Hepatocyte (in vitro differentiated cells): ENCODE data around the gene CD22.

Experiments
- EZH2 ChIP-seq: fragments of 200-600 bp; sonication (generic); IDR thresholded peaks from 2 replicates; pipeline ENCODE4 v1.6.1; 2016; ENCODE audit warnings: antibody characterized with exemption, mild to moderate bottlenecking, borderline replicate concordance
- TF ChIP-seq, protein P1 (sequence below): fragments of 200-600 bp; sonication (generic); IDR thresholded peaks from 2 replicates; pipeline ENCODE4 v1.5.1; 2016; ENCODE audit warnings: antibody characterized with exemption, mild to moderate bottlenecking; ENCODE audit not compliant: poor library complexity

- TF ChIP-seq, protein P1, sequence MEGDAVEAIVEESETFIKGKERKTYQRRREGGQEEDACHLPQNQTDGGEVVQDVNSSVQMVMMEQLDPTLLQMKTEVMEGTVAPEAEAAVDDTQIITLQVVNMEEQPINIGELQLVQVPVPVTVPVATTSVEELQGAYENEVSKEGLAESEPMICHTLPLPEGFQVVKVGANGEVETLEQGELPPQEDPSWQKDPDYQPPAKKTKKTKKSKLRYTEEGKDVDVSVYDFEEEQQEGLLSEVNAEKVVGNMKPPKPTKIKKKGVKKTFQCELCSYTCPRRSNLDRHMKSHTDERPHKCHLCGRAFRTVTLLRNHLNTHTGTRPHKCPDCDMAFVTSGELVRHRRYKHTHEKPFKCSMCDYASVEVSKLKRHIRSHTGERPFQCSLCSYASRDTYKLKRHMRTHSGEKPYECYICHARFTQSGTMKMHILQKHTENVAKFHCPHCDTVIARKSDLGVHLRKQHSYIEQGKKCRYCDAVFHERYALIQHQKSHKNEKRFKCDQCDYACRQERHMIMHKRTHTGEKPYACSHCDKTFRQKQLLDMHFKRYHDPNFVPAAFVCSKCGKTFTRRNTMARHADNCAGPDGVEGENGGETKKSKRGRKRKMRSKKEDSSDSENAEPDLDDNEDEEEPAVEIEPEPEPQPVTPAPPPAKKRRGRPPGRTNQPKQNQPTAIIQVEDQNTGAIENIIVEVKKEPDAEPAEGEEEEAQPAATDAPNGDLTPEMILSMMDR, result no peak
- no peak for TF ChIP-seq EZH2
These were observed 31.5 kb upstream of the CD22 start for GRCh38 chr19:35297515-35297848.
